Central memory CD4-positive, alpha-beta T cell (primary cell): ENCODE measurements around the gene HOXC9.

Experiments used
- DNase-seq: peaks from one replicate; pipeline ENCODE4 v3.0.0; 2022

The HOXC9 gene

GRCh38 chr12:54042970-54043853, 43.3 kb downstream of the HOXC9 start:
- no peak for DNase-seq

GRCh38 chr12:54044425-54045103, 44.6 kb downstream of the HOXC9 start:
- no peak for DNase-seq

GRCh38 chr12:54045401-54045800, 45.4 kb downstream of the HOXC9 start:
- no peak for DNase-seq

- DNase-seq = no peak
Observed at GRCh38 chr12:54045868-54046521, 46.0 kb downstream of the HOXC9 start.

GRCh38 chr12:54046809-54047159, 46.8 kb downstream of the HOXC9 start:
- no peak for DNase-seq

- DNase-seq = no peak
Observed at GRCh38 chr12:54047160-54047963, 47.4 kb downstream of the HOXC9 start.

- no peak for DNase-seq
Observed at GRCh38 chr12:54047964-54048303, 48.0 kb downstream of the HOXC9 start.

GRCh38 chr12:54048406-54049093, 48.6 kb downstream of the HOXC9 start:
- no peak for DNase-seq

GRCh38 chr12:54049108-54049507, 49.1 kb downstream of the HOXC9 start:
- no peak for DNase-seq

GRCh38 chr12:54050482-54050810, 50.5 kb downstream of the HOXC9 start:
- DNase-seq = no peak

- DNase-seq = no peak
Observed at GRCh38 chr12:54051026-54051842, 51.3 kb downstream of the HOXC9 start.

- DNase-seq = no peak
Observed at GRCh38 chr12:54051874-54052437, 52.0 kb downstream of the HOXC9 start.

- DNase-seq = no peak
Observed at GRCh38 chr12:54052438-54053002, 52.6 kb downstream of the HOXC9 start.
